ENCODE measurements around the gene ATP11A. TPM values are rescaled to one million over a fixed set of nuclear protein-coding genes. Genes with fewer than 3 reads are reported as not detected.
"Not testable (repeated sequence)": the region's sequence is repeated elsewhere in the genome, so short reads cannot be mapped to it uniquely, and the experiment has no call there.

Gene ATP11A
- total and polyA plus RNA-seq, 2 donors (not counting 3 experiments of a cell fraction or from before 2014, with no cell fraction given): 16.5 to 88.1 TPM

GRCh38 chr13:112884700-112885099 is 194.9 kb downstream of the ATP11A start:
- POLR2A ChIA-PET; H3K9me1 ChIP-seq (replicated peaks; ENCODE audit: control insufficient read depth, extremely low read depth, insufficient read depth, low read length); FAIRE-seq; H3K9ac ChIP-seq (replicated peaks; ENCODE audit: extremely low read depth, insufficient read depth, low read length); CTCF ChIA-PET; H3K4me1 ChIP-seq (ENCODE audit: control insufficient read depth, extremely low read depth, insufficient read depth, low read length); H3K27ac ChIP-seq (ENCODE audit: insufficient read depth, low read depth, low read length); H2AFZ ChIP-seq (ENCODE audit: low read depth, low read length); intact Hi-C loops (cut with micrococcal nuclease); H3K4me3 ChIP-seq (replicated peaks in 1 of 3; ENCODE audit: insufficient read depth in 1 of 3, low read depth in 1 of 3, low read length in 3 of 3); DNase-seq (ENCODE audit: low read depth, low spot score); H3K9me3 ChIP-seq (replicated peaks; ENCODE audit: control insufficient read depth, insufficient read depth, low read length); H3K4me2 ChIP-seq (ENCODE audit: insufficient read depth, low read length); H3K79me2 ChIP-seq (ENCODE audit: control insufficient read depth, insufficient read depth, low read length); H3K27me3 ChIP-seq (ENCODE audit: control insufficient read depth in 2 of 2, insufficient read depth in 2 of 2, low read length in 2 of 2); H4K20me1 ChIP-seq (replicated peaks; ENCODE audit: control insufficient read depth, extremely low read depth, insufficient read depth, low read length); BruUV-seq (replicated peaks); dilution Hi-C loops (cut with MboI; ENCODE audit: extremely low pct_ligation_motif_present, low sequenced_read_pairs): not testable (repeated sequence)
- H3K36me3 ChIP-seq (ENCODE audit: control insufficient read depth in 2 of 2, extremely low read depth in 1 of 2, insufficient read depth in 2 of 2, low read length in 2 of 2): peaks cover 0 to 16% of the 10 kb centered on the region in 2 experiments

GRCh38 chr13:112885242-112885781 is 195.5 kb downstream of the ATP11A start:
- H4K20me1 ChIP-seq (replicated peaks; ENCODE audit: control insufficient read depth, extremely low read depth, insufficient read depth, low read length): no peaks in the 10 kb centered on the region
- no peaks in the 10 kb centered on the region for H3K4me1 ChIP-seq (ENCODE audit: control insufficient read depth, extremely low read depth, insufficient read depth, low read length)
- no peaks in the 10 kb centered on the region for H3K9me3 ChIP-seq (replicated peaks; ENCODE audit: control insufficient read depth, insufficient read depth, low read length)
- no peak overlapping the region for H2AFZ ChIP-seq (ENCODE audit: low read depth, low read length)
- no TSS peak for BruUV-seq (replicated peaks)
- intact Hi-C loops (cut with micrococcal nuclease): no loop called here
- POLR2A ChIA-PET: no interaction called here
- no peak overlapping the region for H3K9ac ChIP-seq (replicated peaks; ENCODE audit: extremely low read depth, insufficient read depth, low read length)
- dilution Hi-C loops (cut with MboI; ENCODE audit: extremely low pct_ligation_motif_present, low sequenced_read_pairs): no loop called here
- no peak overlapping the region for H3K4me2 ChIP-seq (ENCODE audit: insufficient read depth, low read length)
- no peak overlapping the region for H3K27ac ChIP-seq (ENCODE audit: insufficient read depth, low read depth, low read length)
- no peaks in the 10 kb centered on the region for H3K9me1 ChIP-seq (replicated peaks; ENCODE audit: control insufficient read depth, extremely low read depth, insufficient read depth, low read length)
- H3K79me2 ChIP-seq (ENCODE audit: control insufficient read depth, insufficient read depth, low read length): no peaks in the 10 kb centered on the region
- DNase-seq (ENCODE audit: low read depth, low spot score) (no peak), FAIRE-seq (no peak)
- no peak for TF ChIP-seq JUN (IDR thresholded peaks at IDR 0.05; ENCODE audit: borderline replicate concordance, insufficient read depth, insufficient read length, low read depth)
- TF ChIP-seq MAX (IDR thresholded peaks at IDR 0.05; ENCODE audit: insufficient read depth, insufficient read length): peak; percentile 4
- CTCF ChIA-PET: interaction anchor here (1.3 to 2.0 kb wide), 2 partner anchors 11 to 174 kb away, joined by 3 to 12 read pairs; no protein-coding TSS in a partner anchor
- H3K4me3 ChIP-seq (replicated peaks in 1 of 3; ENCODE audit: insufficient read depth in 1 of 3, low read depth in 1 of 3, low read length in 3 of 3): no peak overlapping the region
- H3K36me3 ChIP-seq (ENCODE audit: control insufficient read depth in 2 of 2, extremely low read depth in 1 of 2, insufficient read depth in 2 of 2, low read length in 2 of 2): peaks cover 0 to 12% of the 10 kb centered on the region in 2 experiments
- no peaks in the 10 kb centered on the region for H3K27me3 ChIP-seq (ENCODE audit: control insufficient read depth in 2 of 2, insufficient read depth in 2 of 2, low read length in 2 of 2)

Measured in endothelial cell of umbilical vein (primary cell).